OCI-LY7 (cell line): Measurements from ENCODE around the gene ANO10.

Experiments used
- EZH2phosphoT487 ChIP-seq: fragments of 200-600 bp; sonication (generic); IDR thresholded peaks from 2 replicates; pipeline ENCODE4 v1.6.1; 2018; ENCODE audit warnings: low read depth, borderline replicate concordance, mild to moderate bottlenecking, mixed run types, antibody characterized with exemption, low read length, moderate library complexity, mixed read lengths
- TF ChIP-seq, protein P1 (sequence below): fragments of 200-600 bp; sonication (generic); conservative IDR thresholded peaks from 2 replicates; pipeline ENCODE4 v1.5.1; 2014; ENCODE audit warnings: mild to moderate bottlenecking, antibody characterized with exemption, low read length, moderate library complexity, mixed read lengths

DNA sequence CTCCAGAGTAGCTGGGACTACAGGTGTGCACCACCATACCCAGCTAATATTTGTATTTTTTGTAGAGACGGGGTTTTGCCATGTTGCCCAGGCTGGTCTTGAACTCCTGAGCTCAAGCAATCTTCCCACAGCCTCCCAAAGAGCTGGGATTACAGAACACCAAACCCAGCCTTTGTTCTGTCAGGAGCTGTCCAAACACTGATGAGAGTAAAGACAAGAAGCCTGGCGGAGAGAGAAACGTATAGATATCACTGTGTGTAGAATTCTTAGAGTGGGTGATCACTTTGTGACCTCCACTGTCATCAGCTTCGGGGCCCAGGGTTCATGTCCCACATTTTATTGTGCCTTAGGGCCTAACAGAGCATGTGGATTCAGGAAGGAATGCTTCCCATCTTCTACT, 176.0 kb downstream of the ANO10 start:
- TF ChIP-seq, protein P1, sequence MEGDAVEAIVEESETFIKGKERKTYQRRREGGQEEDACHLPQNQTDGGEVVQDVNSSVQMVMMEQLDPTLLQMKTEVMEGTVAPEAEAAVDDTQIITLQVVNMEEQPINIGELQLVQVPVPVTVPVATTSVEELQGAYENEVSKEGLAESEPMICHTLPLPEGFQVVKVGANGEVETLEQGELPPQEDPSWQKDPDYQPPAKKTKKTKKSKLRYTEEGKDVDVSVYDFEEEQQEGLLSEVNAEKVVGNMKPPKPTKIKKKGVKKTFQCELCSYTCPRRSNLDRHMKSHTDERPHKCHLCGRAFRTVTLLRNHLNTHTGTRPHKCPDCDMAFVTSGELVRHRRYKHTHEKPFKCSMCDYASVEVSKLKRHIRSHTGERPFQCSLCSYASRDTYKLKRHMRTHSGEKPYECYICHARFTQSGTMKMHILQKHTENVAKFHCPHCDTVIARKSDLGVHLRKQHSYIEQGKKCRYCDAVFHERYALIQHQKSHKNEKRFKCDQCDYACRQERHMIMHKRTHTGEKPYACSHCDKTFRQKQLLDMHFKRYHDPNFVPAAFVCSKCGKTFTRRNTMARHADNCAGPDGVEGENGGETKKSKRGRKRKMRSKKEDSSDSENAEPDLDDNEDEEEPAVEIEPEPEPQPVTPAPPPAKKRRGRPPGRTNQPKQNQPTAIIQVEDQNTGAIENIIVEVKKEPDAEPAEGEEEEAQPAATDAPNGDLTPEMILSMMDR: no peak
- TF ChIP-seq EZH2phosphoT487: no peak
